H9 (cell line): ENCODE measurements around the gene SORBS1. TPM values are rescaled to one million over a fixed set of nuclear protein-coding genes. Genes with fewer than 3 reads are reported as not detected.

ENCODE experiments used
- DNase-seq: peaks from one replicate; pipeline ENCODE4 v3.0.0-alpha.2; 2017
- H2AFZ ChIP-seq: one replicate; pipeline ENCODE4 v1.6.1; 2013; ENCODE audit warnings: mild to moderate bottlenecking, low read length, control low read depth, moderate library complexity
- H2AK5ac ChIP-seq: 2 replicates; pipeline ENCODE4 v1.6.1; 2013; ENCODE audit warnings: low read length, control low read depth, mixed read lengths; ENCODE audit not compliant: insufficient read length
- H2BK120ac ChIP-seq: one replicate; pipeline ENCODE4 v1.6.1; 2013; ENCODE audit warnings: low read depth, mild to moderate bottlenecking, low read length, control low read depth, inconsistent platforms; ENCODE audit not compliant: poor library complexity, severe bottlenecking
- H2BK12ac ChIP-seq: 2 replicates; pipeline ENCODE4 v1.6.1; 2013; ENCODE audit warnings: low read length, control low read depth, mixed read lengths, low read depth; ENCODE audit not compliant: insufficient read length
- H2BK15ac ChIP-seq: 2 replicates; pipeline ENCODE4 v1.6.1; 2013; ENCODE audit warnings: low read depth, low read length, control low read depth
- H2BK20ac ChIP-seq: one replicate; pipeline ENCODE4 v1.6.1; 2013; ENCODE audit warnings: low read depth, mild to moderate bottlenecking, low read length, control low read depth, inconsistent platforms; ENCODE audit not compliant: poor library complexity, severe bottlenecking
- H2BK5ac ChIP-seq: 2 replicates; pipeline ENCODE4 v1.6.1; 2013; ENCODE audit warnings: low read length, control low read depth, mixed read lengths; ENCODE audit not compliant: insufficient read length
- H3K14ac ChIP-seq: 2 replicates; pipeline ENCODE4 v1.6.1; 2013; ENCODE audit warnings: low read length, control low read depth; ENCODE audit not compliant: insufficient read depth
- H3K18ac ChIP-seq: 2 replicates; pipeline ENCODE4 v1.6.1; 2013; ENCODE audit warnings: low read depth, mild to moderate bottlenecking, mixed read lengths, low read length, control low read depth; ENCODE audit not compliant: insufficient read length
- H3K23ac ChIP-seq: 2 replicates; pipeline ENCODE4 v1.6.1; 2013; ENCODE audit warnings: low read length, control low read depth, mixed read lengths, low read depth; ENCODE audit not compliant: insufficient read length
- H3K23me2 ChIP-seq: 2 replicates; pipeline ENCODE4 v1.6.1; 2013; ENCODE audit warnings: low read depth, mild to moderate bottlenecking, mixed read lengths, low read length, control low read depth; ENCODE audit not compliant: insufficient read length, poor library complexity, severe bottlenecking
- H3K27ac ChIP-seq: 2 replicates; pipeline ENCODE4 v1.5.1; 2013; ENCODE audit warnings: low read length, control low read depth, mixed read lengths, low read depth; ENCODE audit not compliant: insufficient read length
- H3K27me3 ChIP-seq: 2 replicates; pipeline ENCODE4 v1.6.1; 2013; ENCODE audit warnings: low read length, control low read depth, inconsistent platforms; ENCODE audit not compliant: insufficient read depth
- H3K4ac ChIP-seq: 2 replicates; pipeline ENCODE4 v1.6.1; 2013; ENCODE audit warnings: low read depth, mild to moderate bottlenecking, control low read depth, inconsistent platforms, low read length, moderate library complexity
- H3K4me1 ChIP-seq: 2 replicates; pipeline ENCODE4 v1.6.1; 2013; ENCODE audit warnings: low read length, control low read depth, inconsistent platforms; ENCODE audit not compliant: insufficient read depth
- H3K4me2 ChIP-seq: 2 replicates; pipeline ENCODE4 v1.6.1; 2013; ENCODE audit warnings: low read length, control low read depth, mixed read lengths; ENCODE audit not compliant: insufficient read length, insufficient read depth
- H3K56ac ChIP-seq: 2 replicates; pipeline ENCODE4 v1.6.1; 2013; ENCODE audit warnings: low read depth, mild to moderate bottlenecking, mixed read lengths, low read length, control low read depth; ENCODE audit not compliant: insufficient read length
- H3K79me1 ChIP-seq: 2 replicates; pipeline ENCODE4 v1.6.1; 2013; ENCODE audit warnings: low read depth, mild to moderate bottlenecking, moderate library complexity, low read length, control low read depth, inconsistent platforms; ENCODE audit not compliant: insufficient read depth, poor library complexity, severe bottlenecking
- H3K79me2 ChIP-seq: 2 replicates; pipeline ENCODE4 v1.6.1; 2013; ENCODE audit warnings: low read length, control low read depth, inconsistent platforms; ENCODE audit not compliant: insufficient read depth
- H3K9ac ChIP-seq: 2 replicates; pipeline ENCODE4 v1.6.1; 2013; ENCODE audit warnings: low read length, control low read depth, mixed read lengths; ENCODE audit not compliant: insufficient read length; ENCODE audit errors: extremely low read depth
- H3K9me3 ChIP-seq: one replicate; pipeline ENCODE4 v1.6.1; 2013; ENCODE audit warnings: low read depth, low read length, inconsistent platforms; ENCODE audit not compliant: control insufficient read depth
- H3T11ph ChIP-seq: one replicate; pipeline ENCODE4 v1.6.1; 2013; ENCODE audit warnings: mild to moderate bottlenecking, low read length, control low read depth, inconsistent platforms
- H4K20me1 ChIP-seq: one replicate; pipeline ENCODE4 v1.6.1; 2013; ENCODE audit not compliant: control insufficient read depth, insufficient read length, insufficient read depth
- H4K5ac ChIP-seq: 2 replicates; pipeline ENCODE4 v1.6.1; 2013; ENCODE audit warnings: low read depth, mild to moderate bottlenecking, mixed read lengths, low read length, control low read depth; ENCODE audit not compliant: insufficient read length
- H4K8ac ChIP-seq: replicated peaks from 2 replicates; pipeline ENCODE4 v1.6.1; 2013; ENCODE audit warnings: low read length, control low read depth, mixed read lengths, low read depth; ENCODE audit not compliant: insufficient read length
- H4K91ac ChIP-seq: 2 replicates; pipeline ENCODE4 v1.6.1; 2013; ENCODE audit warnings: low read depth, mild to moderate bottlenecking, moderate library complexity, mixed read lengths, low read length, control low read depth; ENCODE audit not compliant: insufficient read length
- H3K27ac Mint-ChIP-seq, 3 experiments: 2 replicates in 2 of 3; 3 replicates in 1 of 3; pipeline ENCODE4 v1.8.0; 2020 to 2021; ENCODE audit warnings: mixed read lengths in 3 of 3, mild to moderate bottlenecking in 1 of 3, moderate library complexity in 1 of 3
- H3K27me3 Mint-ChIP-seq: 2 replicates; pipeline ENCODE4 v1.8.0; 2021; ENCODE audit warnings: low read depth, mild to moderate bottlenecking, moderate library complexity, mixed read lengths
- H3K36me3 Mint-ChIP-seq, 3 experiments: 2 replicates in 2 of 3; 3 replicates in 1 of 3; pipeline ENCODE4 v1.8.0; 2020 to 2021; ENCODE audit warnings: low read depth in 3 of 3, mixed read lengths in 3 of 3; ENCODE audit not compliant: insufficient read depth in 1 of 3
- H3K4me1 Mint-ChIP-seq, 2 experiments: 2 replicates each; pipeline ENCODE4 v1.8.0; 2020; ENCODE audit warnings: mixed read lengths in 2 of 2
- H3K4me3 Mint-ChIP-seq, 2 experiments: 2 replicates in 1 of 2; 3 replicates in 1 of 2; pipeline ENCODE4 v1.8.0; 2020 to 2021; ENCODE audit warnings: mild to moderate bottlenecking in 2 of 2, mixed read lengths in 2 of 2, moderate library complexity in 1 of 2
- H3K9me3 Mint-ChIP-seq, 2 experiments: 2 replicates in 1 of 2; 3 replicates in 1 of 2; pipeline ENCODE4 v1.8.0; 2020; ENCODE audit warnings: mild to moderate bottlenecking in 2 of 2, mixed read lengths in 2 of 2, moderate library complexity in 1 of 2
- WGBS: extraction: QIAGEN DNeasy Blood & Tissue Kit; methylation state at CpG from one replicate; pipeline ENCODE4 v1.1.7; 2013; ENCODE audit warnings: missing lambda C conversion rate, low lambda C conversion rate, mixed read lengths; ENCODE audit not compliant: insufficient read length; ENCODE audit errors: extremely low coverage; 5-methylcytosine and 5-hydroxymethylcytosine counted together
- total RNA-seq: library from RNA; stranded (reverse); gene quantifications from 2 replicates; pipeline ENCODE4 v1.2.1, GENCODE V29; 2021
- TF ChIP-seq, protein P1 (sequence below): fragments of 200-600 bp; sonication (generic); conservative IDR thresholded peaks from 3 replicates; pipeline ENCODE4 v1.8.0; 2021; ENCODE audit warnings: antibody characterized with exemption, mild to moderate bottlenecking

SORBS1 gene
- total RNA-seq, 1 experiment from 2014 or later: 24.3 TPM

- WGBS: no CpG with 5 or more reads among the region's 5 CpGs
Observed at GRCh38 chr10:95388109-95388471, 173.1 kb downstream of the SORBS1 start.

More at GRCh38 chr10:95388109-95388471, 173.1 kb downstream of the SORBS1 start:
- H3K9me3 Mint-ChIP-seq: no peaks in the 10 kb centered on the region
- Histone ChIP-seq H4K91ac (no peak overlapping the region), H2AFZ (no peak overlapping the region), H2BK12ac (no peak overlapping the region), H3K14ac (no peak overlapping the region), H3K18ac (no peak overlapping the region), H2BK120ac (no peak overlapping the region), H2BK15ac (no peak overlapping the region), H3K9me3 (no peaks in the 10 kb centered on the region), H3K23me2 (no peaks in the 10 kb centered on the region), H3K79me1 (no peaks in the 10 kb centered on the region), H3K79me2 (no peaks in the 10 kb centered on the region), H3K9ac (no peak overlapping the region), H3K27ac (no peak overlapping the region), H4K5ac (no peak overlapping the region), H4K20me1 (no peaks in the 10 kb centered on the region), H3K56ac (no peak overlapping the region), H3K4me1 (0 out of 2 replicates have a peak, but pooled peaks cover 2% of the 10 kb centered on the region), H3K4ac (no peak overlapping the region), H2AK5ac (no peak overlapping the region), H3K23ac (no peak overlapping the region), H3K27me3 (no peaks in the 10 kb centered on the region), H2BK5ac (no peak overlapping the region), H4K8ac (no peak overlapping the region), H2BK20ac (no peak overlapping the region), H3T11ph (no peak overlapping the region), H3K4me2 (no peak overlapping the region)
- no peak for DNase-seq
- TF ChIP-seq, protein P1, sequence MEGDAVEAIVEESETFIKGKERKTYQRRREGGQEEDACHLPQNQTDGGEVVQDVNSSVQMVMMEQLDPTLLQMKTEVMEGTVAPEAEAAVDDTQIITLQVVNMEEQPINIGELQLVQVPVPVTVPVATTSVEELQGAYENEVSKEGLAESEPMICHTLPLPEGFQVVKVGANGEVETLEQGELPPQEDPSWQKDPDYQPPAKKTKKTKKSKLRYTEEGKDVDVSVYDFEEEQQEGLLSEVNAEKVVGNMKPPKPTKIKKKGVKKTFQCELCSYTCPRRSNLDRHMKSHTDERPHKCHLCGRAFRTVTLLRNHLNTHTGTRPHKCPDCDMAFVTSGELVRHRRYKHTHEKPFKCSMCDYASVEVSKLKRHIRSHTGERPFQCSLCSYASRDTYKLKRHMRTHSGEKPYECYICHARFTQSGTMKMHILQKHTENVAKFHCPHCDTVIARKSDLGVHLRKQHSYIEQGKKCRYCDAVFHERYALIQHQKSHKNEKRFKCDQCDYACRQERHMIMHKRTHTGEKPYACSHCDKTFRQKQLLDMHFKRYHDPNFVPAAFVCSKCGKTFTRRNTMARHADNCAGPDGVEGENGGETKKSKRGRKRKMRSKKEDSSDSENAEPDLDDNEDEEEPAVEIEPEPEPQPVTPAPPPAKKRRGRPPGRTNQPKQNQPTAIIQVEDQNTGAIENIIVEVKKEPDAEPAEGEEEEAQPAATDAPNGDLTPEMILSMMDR: no peak
- H3K36me3 Mint-ChIP-seq: peaks cover 0 to under 1% (median 0%) of the 10 kb centered on the region in 3 experiments; a peak in 1 of 7 replicates
- no peak overlapping the region for H3K4me3 Mint-ChIP-seq
- no peak overlapping the region for H3K27ac Mint-ChIP-seq
- peaks cover 15 to 21% of the 10 kb centered on the region in 2 experiments for H3K4me1 Mint-ChIP-seq
- H3K27me3 Mint-ChIP-seq: no peaks in the 10 kb centered on the region
